C4-2B (cell line): ENCODE results near the gene EVC.

Experiments used
- ZFX ChIP-seq: fragments of 450-650 bp; IDR thresholded peaks from 2 replicates; pipeline ENCODE4 v1.6.1; 2017
- TF ChIP-seq, protein P1 (sequence below): fragments of 450-650 bp; conservative IDR thresholded peaks from 2 replicates; pipeline ENCODE4 v1.5.1; 2017; ENCODE audit warnings: mild to moderate bottlenecking

DNA sequence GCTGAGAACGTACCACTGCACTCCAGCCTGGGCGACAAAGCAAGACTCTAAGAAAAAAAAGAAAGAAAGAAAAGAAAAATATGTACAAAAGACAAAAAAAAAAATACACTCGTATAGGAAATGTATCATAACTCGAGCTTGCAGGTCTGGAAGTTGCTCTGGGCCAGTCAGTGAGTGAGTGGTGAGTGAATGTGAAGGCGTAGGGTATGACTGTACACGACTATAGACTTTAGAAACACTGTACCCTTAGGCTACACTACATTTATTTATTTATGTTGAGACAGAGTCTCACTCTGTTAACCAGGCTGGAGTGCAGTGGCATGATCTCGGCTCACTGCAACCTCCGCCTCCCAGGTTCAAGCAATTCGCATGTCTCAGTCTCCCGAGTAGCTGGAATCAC is 32.0 kb upstream of the EVC start:
- TF ChIP-seq, protein P1, sequence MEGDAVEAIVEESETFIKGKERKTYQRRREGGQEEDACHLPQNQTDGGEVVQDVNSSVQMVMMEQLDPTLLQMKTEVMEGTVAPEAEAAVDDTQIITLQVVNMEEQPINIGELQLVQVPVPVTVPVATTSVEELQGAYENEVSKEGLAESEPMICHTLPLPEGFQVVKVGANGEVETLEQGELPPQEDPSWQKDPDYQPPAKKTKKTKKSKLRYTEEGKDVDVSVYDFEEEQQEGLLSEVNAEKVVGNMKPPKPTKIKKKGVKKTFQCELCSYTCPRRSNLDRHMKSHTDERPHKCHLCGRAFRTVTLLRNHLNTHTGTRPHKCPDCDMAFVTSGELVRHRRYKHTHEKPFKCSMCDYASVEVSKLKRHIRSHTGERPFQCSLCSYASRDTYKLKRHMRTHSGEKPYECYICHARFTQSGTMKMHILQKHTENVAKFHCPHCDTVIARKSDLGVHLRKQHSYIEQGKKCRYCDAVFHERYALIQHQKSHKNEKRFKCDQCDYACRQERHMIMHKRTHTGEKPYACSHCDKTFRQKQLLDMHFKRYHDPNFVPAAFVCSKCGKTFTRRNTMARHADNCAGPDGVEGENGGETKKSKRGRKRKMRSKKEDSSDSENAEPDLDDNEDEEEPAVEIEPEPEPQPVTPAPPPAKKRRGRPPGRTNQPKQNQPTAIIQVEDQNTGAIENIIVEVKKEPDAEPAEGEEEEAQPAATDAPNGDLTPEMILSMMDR: no peak
- no peak for TF ChIP-seq ZFX
